Measurements from ENCODE around the gene ZNF853.
"Not testable (repeated sequence)": the region's sequence is repeated elsewhere in the genome, so short reads cannot be mapped to it uniquely, and the experiment has no call there.

ZNF853 gene

GRCh38 chr7:6653071-6654003 lies 37.9 kb downstream of the ZNF853 start:
- DNase-seq = no peak

GRCh38 chr7:6654113-6654841 lies 38.9 kb downstream of the ZNF853 start:
- DNase-seq = no peak

GRCh38 chr7:6654842-6655610 lies 39.6 kb downstream of the ZNF853 start:
- DNase-seq = no peak

- no peak for DNase-seq
These were observed 40.4 kb downstream of the ZNF853 start for GRCh38 chr7:6655636-6656385.

GRCh38 chr7:6656413-6656812 lies 41.0 kb downstream of the ZNF853 start:
- no peak for DNase-seq

GRCh38 chr7:6658618-6659345 lies 43.4 kb downstream of the ZNF853 start:
- DNase-seq = no peak

GRCh38 chr7:6670851-6671250 lies 55.4 kb downstream of the ZNF853 start:
- not testable (repeated sequence) for DNase-seq

Data from activated T-cell treated with anti-CD3 and anti-CD28 coated beads, Interleukin-2, amount 50 U/mL, for 48 hours (primary cell).